Stimulated activated CD4-positive, alpha-beta T cell treated with anti-CD3 and anti-CD28 coated beads, Interleukin-4, amount 100 ng/mL, for 4 hours (primary cell): ENCODE data around the gene TBX21.

Experiments
- DNase-seq, 2 experiments: peaks; one replicate each; pipeline ENCODE4 v3.0.0-alpha.2; 2020

TBX21 gene

GRCh38 chr17:47713980-47714700, 18.9 kb upstream of the TBX21 start:
- no peak for DNase-seq

- DNase-seq: no peak
Measured at GRCh38 chr17:47714773-47715396, 18.2 kb upstream of the TBX21 start.

- no peak for DNase-seq
Measured at GRCh38 chr17:47715669-47716325, 17.2 kb upstream of the TBX21 start.

- no peak for DNase-seq
Measured at GRCh38 chr17:47716375-47716774, 16.7 kb upstream of the TBX21 start.

- DNase-seq: peak in 1 of 2 experiments; percentile 72
Measured at GRCh38 chr17:47717261-47717697, 15.8 kb upstream of the TBX21 start.

GRCh38 chr17:47717979-47718621, 14.9 kb upstream of the TBX21 start:
- DNase-seq: peak in 1 of 2 experiments; percentile 89

- no peak for DNase-seq
Measured at GRCh38 chr17:47718634-47719405, 14.2 kb upstream of the TBX21 start.

GRCh38 chr17:47719411-47720152, 13.5 kb upstream of the TBX21 start:
- DNase-seq: peak; percentile 61 to 80

GRCh38 chr17:47720196-47720595, 12.8 kb upstream of the TBX21 start:
- no peak for DNase-seq

- DNase-seq: peak; percentile 92 to 99
Measured at GRCh38 chr17:47720754-47721533, 12.1 kb upstream of the TBX21 start.

- peak in 1 of 2 experiments; percentile 42 for DNase-seq
Measured at GRCh38 chr17:47721725-47722124, 11.3 kb upstream of the TBX21 start.

- DNase-seq: no peak
Measured at GRCh38 chr17:47724705-47725104, 8.3 kb upstream of the TBX21 start.

GRCh38 chr17:47725446-47726111, 7.5 kb upstream of the TBX21 start:
- DNase-seq: no peak

- DNase-seq: no peak
Measured at GRCh38 chr17:47726796-47727703, 6.0 kb upstream of the TBX21 start.

GRCh38 chr17:47727704-47728036, 5.4 kb upstream of the TBX21 start:
- no peak for DNase-seq

- no peak for DNase-seq
Measured at GRCh38 chr17:47728214-47728877, 4.7 kb upstream of the TBX21 start.

GRCh38 chr17:47729476-47729875, 3.6 kb upstream of the TBX21 start:
- DNase-seq: no peak

GRCh38 chr17:47730681-47731080, 2.4 kb upstream of the TBX21 start:
- no peak for DNase-seq

GRCh38 chr17:47731396-47731795, 1.6 kb upstream of the TBX21 start:
- DNase-seq: no peak
